GM12878 (cell line): ENCODE results near the gene PRRX1. TPM values are rescaled to one million over a fixed set of nuclear protein-coding genes. Genes with fewer than 3 reads are reported as not detected.

ENCODE experiments used
- ATAC-seq: fragments of 200-7000 bp; cut with Tn5 transposase; 3 replicates; pipeline ENCODE4 v1.9.1; 2020; ENCODE audit warnings: mild to moderate bottlenecking, moderate library complexity
- BruUV-seq: library from RNA; stranded (reverse); fragments of 400-500 nt; replicated peaks from 2 replicates; lab custom pipeline; 2021; lab: Mats Ljungman, UMichigan
- CTCF ChIA-PET: fragments of 300-600 bp; sonication (Branson Sonifier 250); formaldehyde crosslinking; extraction: SDS; loops from one replicate; lab custom pipeline; 2021; ENCODE audit warnings: inconsistent platforms; lab: Yijun Ruan, JAX
- POLR2A ChIA-PET: fragments of 350-600 bp; formaldehyde crosslinking; extraction: SDS; loops from one replicate; lab custom pipeline; 2021; ENCODE audit warnings: inconsistent platforms; lab: Charles Lee
- RAD21 ChIA-PET: fragments of 300-600 bp; sonication (Branson Sonifier 250); formaldehyde crosslinking; loops from one replicate; lab custom pipeline; 2023; ENCODE audit warnings: antibody characterized with exemption; ENCODE audit not compliant: unreplicated experiment; lab: Charles Lee
- SMC1A ChIA-PET: fragments of 300-600 bp; sonication (Branson Sonifier 250); formaldehyde crosslinking; loops from one replicate; lab custom pipeline; 2023; ENCODE audit not compliant: unreplicated experiment, uncharacterized antibody; lab: Charles Lee
- DNase-seq: peaks from one replicate; pipeline ENCODE4 v3.0.0-alpha.2; 2011; ENCODE audit warnings: low read depth, low spot score
- FAIRE-seq: peaks from 3 replicates; lab custom pipeline; 2011; peaks lifted over from hg19 to GRCh38; lab: Jason Lieb, UNC
- H2AFZ ChIP-seq: 2 replicates; pipeline ENCODE4 v1.6.0; 2011; ENCODE audit warnings: low read depth, low read length, control low read depth; ENCODE audit not compliant: control insufficient read depth
- H3K27ac ChIP-seq: 2 replicates; pipeline ENCODE4 v1.5.1; 2011; ENCODE audit warnings: control low read depth; ENCODE audit not compliant: control insufficient read depth, insufficient read depth
- H3K27me3 ChIP-seq, 2 experiments: replicated peaks in 1 of 2; 2 replicates each; pipeline versions ENCODE4 v1.6.0 to v1.6.1; 2011; ENCODE audit warnings: low read length in 1 of 2; ENCODE audit not compliant: control insufficient read depth in 2 of 2, insufficient read depth in 2 of 2
- H3K36me3 ChIP-seq, 2 experiments: 2 replicates each; pipeline ENCODE4 v1.5.1; 2011; ENCODE audit warnings: low read length in 1 of 2; ENCODE audit not compliant: control insufficient read depth in 2 of 2, insufficient read depth in 2 of 2
- H3K4me1 ChIP-seq: 2 replicates; pipeline ENCODE4 v1.6.1; 2011; ENCODE audit warnings: mild to moderate bottlenecking, low read length, moderate library complexity, mixed read lengths; ENCODE audit not compliant: control insufficient read depth, insufficient read depth
- H3K4me2 ChIP-seq: 2 replicates; pipeline ENCODE4 v1.6.0; 2011; ENCODE audit warnings: control low read depth; ENCODE audit not compliant: control insufficient read depth, insufficient read depth
- H3K4me3 ChIP-seq: fragments of 200-600 bp; sonication (generic); 2 replicates; pipeline ENCODE4 v1.5.1; 2016
- H3K79me2 ChIP-seq: 2 replicates; pipeline ENCODE4 v1.6.0; 2011; ENCODE audit warnings: low read length; ENCODE audit not compliant: control insufficient read depth, insufficient read depth
- H3K9ac ChIP-seq: 2 replicates; pipeline ENCODE4 v1.8.0; 2011; ENCODE audit warnings: low read length, control low read depth, mixed read lengths; ENCODE audit not compliant: control insufficient read depth, insufficient read depth
- H3K9me3 ChIP-seq: replicated peaks from 3 replicates; pipeline ENCODE4 v1.5.1; 2011; ENCODE audit warnings: mild to moderate bottlenecking, low read length; ENCODE audit not compliant: control insufficient read depth, insufficient read depth
- H4K20me1 ChIP-seq: 2 replicates; pipeline ENCODE4 v1.6.0; 2011; ENCODE audit not compliant: control insufficient read depth, insufficient read depth
- FOXK2 ChIP-seq: fragments of 450-650 bp; IDR thresholded peaks from 2 replicates; pipeline ENCODE4 v1.6.1; 2017; ENCODE audit warnings: mild to moderate bottlenecking, moderate library complexity
- MYB ChIP-seq: fragments of 150-350 bp; IDR thresholded peaks from 2 replicates; pipeline ENCODE4 v1.6.1; 2014; ENCODE audit warnings: mild to moderate bottlenecking, low read depth, low read length, borderline replicate concordance
- NFYA ChIP-seq: IDR thresholded peaks from 2 replicates; pipeline ENCODE4 v1.6.1; 2011; ENCODE audit warnings: low read depth, mild to moderate bottlenecking, low read length, improper control_type of control experiment, borderline replicate concordance
- PAX5 ChIP-seq: IDR thresholded peaks from 2 replicates; pipeline ENCODE4 v1.6.1; 2011; ENCODE audit warnings: low read depth, low read length, borderline replicate concordance
- POLR2A ChIP-seq: IDR thresholded peaks from 2 replicates; pipeline ENCODE4 v1.6.1; 2011; ENCODE audit warnings: low read depth, mild to moderate bottlenecking, low read length
- RB1 ChIP-seq: fragments of 450-650 bp; formaldehyde crosslinking; IDR thresholded peaks from 2 replicates; pipeline ENCODE4 v1.6.1; 2017; ENCODE audit warnings: mild to moderate bottlenecking, borderline replicate concordance
- SRF ChIP-seq, 2 experiments: IDR thresholded peaks; 2 replicates each; pipeline ENCODE4 v1.6.1; 2011; ENCODE audit warnings: low read depth in 2 of 2, low read length in 2 of 2, mild to moderate bottlenecking in 1 of 2, moderate library complexity in 1 of 2
- TCF12 ChIP-seq: IDR thresholded peaks from 2 replicates; pipeline ENCODE4 v1.6.1; 2011; ENCODE audit warnings: low read depth, mild to moderate bottlenecking, low read length
- YBX1 ChIP-seq: fragments of 450-650 bp; IDR thresholded peaks from 2 replicates; pipeline ENCODE4 v1.6.1; 2016; ENCODE audit warnings: antibody characterized with exemption
- ZSCAN29 ChIP-seq: fragments of 450-650 bp; IDR thresholded peaks from 2 replicates; pipeline ENCODE4 v1.6.1; 2017; ENCODE audit warnings: mild to moderate bottlenecking, moderate library complexity
- WGBS: methylation state at CpG from one replicate; pipeline ENCODE4 v1.1.6; 2016; ENCODE audit warnings: low lambda C conversion rate; ENCODE audit not compliant: insufficient replicate concordance, insufficient coverage; ENCODE audit errors: missing lambda C conversion rate; 5-methylcytosine and 5-hydroxymethylcytosine counted together
- in situ Hi-C: fragments of 300-500 bp; cut with MboI; formaldehyde crosslinking; loops from 9 replicates; pipeline ENCODE4 v1.14.3; 2018; ENCODE audit warnings: mixed read lengths
- intact Hi-C: fragments of 100-400 bp; cut with micrococcal nuclease; formaldehyde crosslinking; loops from one replicate; pipeline ENCODE4 v1.14.2; 2022; ENCODE audit not compliant: unreplicated experiment
- polyA plus RNA-seq, 11 experiments: library from polyadenylated mRNA; depleted of rRNA in 4 of 11; unstranded in 6 of 11; stranded (reverse) in 5 of 11; fragments of >200 nt; fragmentation: Nextera tagmentation in 4 of 11; fragmentation: Illumina TruSeq in 1 of 11; extraction: Ambion mirVana in 4 of 11; extraction: Trizol in 1 of 11; gene quantifications; 1 replicate in 1 of 11; 2 replicates in 10 of 11; pipeline versions ENCODE4 v1.2.1 to v1.2.3, GENCODE V29; 2011 to 2016; ENCODE audit warnings: inconsistent platforms in 2 of 11, missing spikeins in 2 of 11, low read depth in 1 of 11
- total RNA-seq, 4 experiments: library from RNA; depleted of rRNA in 3 of 4; stranded (reverse); fragments of >200 nt in 3 of 4; fragmentation: Illumina TruSeq in 1 of 4; extraction: Trizol in 1 of 4; gene quantifications; 2 replicates each; pipeline versions ENCODE4 v1.2.1 to v1.2.3, GENCODE V29; 2013 to 2021
- TF ChIP-seq, protein P1 (sequence below): fragments of 450-650 bp; IDR thresholded peaks from 2 replicates; pipeline ENCODE4 v1.6.1; 2017; ENCODE audit warnings: low read depth, mild to moderate bottlenecking, moderate library complexity
- TF ChIP-seq, protein P2 (sequence below): fragments of 450-650 bp; IDR thresholded peaks from 2 replicates; pipeline ENCODE4 v1.6.1; 2017; ENCODE audit warnings: antibody characterized with exemption, mild to moderate bottlenecking, moderate library complexity

The PRRX1 gene
- total and polyA plus RNA-seq, 10 of the 15 experiments (the other 5 are each of a cell fraction or from before 2014, with no cell fraction given), result 0.42 to 64.6 (median 1.5) TPM

GRCh38 chr1:170727963-170728362 lies 64.0 kb downstream of the PRRX1 start:
- no peak for DNase-seq
- no peak overlapping the region for H3K27ac ChIP-seq
- BruUV-seq, result no TSS peak
- POLR2A ChIA-PET, result no interaction called here
- H3K27me3 ChIP-seq, result no peaks in the 10 kb centered on the region; a peak in 1 of 4 replicates
- in situ Hi-C loops, result no loop called here
- no peak for ATAC-seq
- H3K4me3 ChIP-seq, result no peak overlapping the region
- H2AFZ ChIP-seq, result no peak overlapping the region
- no peak overlapping the region for H3K4me2 ChIP-seq
- 23% methylated on average over 5 of the region's 5 CpGs for WGBS
- H3K4me1 ChIP-seq, result no peaks in the 10 kb centered on the region
- no peaks in the 10 kb centered on the region for H4K20me1 ChIP-seq
- intact Hi-C loops, result no loop called here
- H3K9ac ChIP-seq, result no peak overlapping the region
- SMC1A ChIA-PET, result no interaction called here
- H3K9me3 ChIP-seq, result no peaks in the 10 kb centered on the region
- CTCF ChIA-PET, result interaction anchor here (0.9 kb wide), 1 partner anchor 17 kb away, joined by 3 read pairs; no protein-coding TSS in a partner anchor
- no peak for TF ChIP-seq PAX5
- TF ChIP-seq, protein P1, sequence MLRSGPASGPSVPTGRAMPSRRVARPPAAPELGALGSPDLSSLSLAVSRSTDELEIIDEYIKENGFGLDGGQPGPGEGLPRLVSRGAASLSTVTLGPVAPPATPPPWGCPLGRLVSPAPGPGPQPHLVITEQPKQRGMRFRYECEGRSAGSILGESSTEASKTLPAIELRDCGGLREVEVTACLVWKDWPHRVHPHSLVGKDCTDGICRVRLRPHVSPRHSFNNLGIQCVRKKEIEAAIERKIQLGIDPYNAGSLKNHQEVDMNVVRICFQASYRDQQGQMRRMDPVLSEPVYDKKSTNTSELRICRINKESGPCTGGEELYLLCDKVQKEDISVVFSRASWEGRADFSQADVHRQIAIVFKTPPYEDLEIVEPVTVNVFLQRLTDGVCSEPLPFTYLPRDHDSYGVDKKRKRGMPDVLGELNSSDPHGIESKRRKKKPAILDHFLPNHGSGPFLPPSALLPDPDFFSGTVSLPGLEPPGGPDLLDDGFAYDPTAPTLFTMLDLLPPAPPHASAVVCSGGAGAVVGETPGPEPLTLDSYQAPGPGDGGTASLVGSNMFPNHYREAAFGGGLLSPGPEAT, result no peak
- H3K79me2 ChIP-seq, result no peaks in the 10 kb centered on the region
- no peaks in the 10 kb centered on the region for H3K36me3 ChIP-seq
- FAIRE-seq, result no peak
- RAD21 ChIA-PET, result no interaction called here

DNA sequence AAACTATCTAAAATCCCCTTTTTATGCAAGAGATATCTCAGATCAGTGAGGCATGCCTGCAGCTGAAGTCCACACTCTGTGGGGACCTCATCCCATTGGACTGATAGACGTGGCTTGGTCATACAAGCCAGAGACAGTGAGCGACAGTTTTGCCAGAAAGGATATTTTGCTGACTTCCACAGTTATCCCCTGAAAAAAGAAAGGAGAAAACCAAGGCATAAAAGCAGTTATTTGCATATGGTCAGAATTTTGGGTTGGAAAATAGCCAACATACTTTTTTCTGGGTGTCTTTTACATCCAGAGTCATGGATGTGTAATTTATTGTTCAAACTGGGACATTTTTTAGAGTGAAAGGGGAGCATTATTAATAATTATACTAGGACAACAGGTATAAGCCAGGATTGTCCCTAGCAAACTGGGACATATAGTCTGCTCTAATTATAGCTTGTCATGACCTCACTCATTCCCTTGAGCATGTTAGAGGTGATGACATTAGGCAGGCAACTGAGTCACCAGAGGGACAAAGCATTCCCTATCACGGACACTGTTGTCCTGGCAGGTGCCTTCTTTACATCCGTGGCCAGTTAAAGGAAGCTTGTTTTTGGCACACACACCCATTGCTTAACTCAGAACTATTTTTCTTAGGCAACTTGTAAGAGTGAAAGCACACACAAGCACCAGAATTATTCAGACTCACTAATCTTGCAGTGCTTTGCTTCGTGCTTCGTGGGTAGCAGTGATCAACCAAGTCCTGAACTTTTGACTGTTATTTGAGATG lies 65.5 kb downstream of the PRRX1 start:
- H3K36me3 ChIP-seq, result no peaks in the 10 kb centered on the region
- 23% methylated on average over 6 of the region's 6 CpGs for WGBS
- no TSS peak for BruUV-seq
- TF ChIP-seq POLR2A, result no peak
- TF ChIP-seq SRF (IDR thresholded peaks at IDR 0.05; ENCODE audit: low read depth in 2 of 2, low read length in 2 of 2), result no peak
- TF ChIP-seq, protein P2, sequence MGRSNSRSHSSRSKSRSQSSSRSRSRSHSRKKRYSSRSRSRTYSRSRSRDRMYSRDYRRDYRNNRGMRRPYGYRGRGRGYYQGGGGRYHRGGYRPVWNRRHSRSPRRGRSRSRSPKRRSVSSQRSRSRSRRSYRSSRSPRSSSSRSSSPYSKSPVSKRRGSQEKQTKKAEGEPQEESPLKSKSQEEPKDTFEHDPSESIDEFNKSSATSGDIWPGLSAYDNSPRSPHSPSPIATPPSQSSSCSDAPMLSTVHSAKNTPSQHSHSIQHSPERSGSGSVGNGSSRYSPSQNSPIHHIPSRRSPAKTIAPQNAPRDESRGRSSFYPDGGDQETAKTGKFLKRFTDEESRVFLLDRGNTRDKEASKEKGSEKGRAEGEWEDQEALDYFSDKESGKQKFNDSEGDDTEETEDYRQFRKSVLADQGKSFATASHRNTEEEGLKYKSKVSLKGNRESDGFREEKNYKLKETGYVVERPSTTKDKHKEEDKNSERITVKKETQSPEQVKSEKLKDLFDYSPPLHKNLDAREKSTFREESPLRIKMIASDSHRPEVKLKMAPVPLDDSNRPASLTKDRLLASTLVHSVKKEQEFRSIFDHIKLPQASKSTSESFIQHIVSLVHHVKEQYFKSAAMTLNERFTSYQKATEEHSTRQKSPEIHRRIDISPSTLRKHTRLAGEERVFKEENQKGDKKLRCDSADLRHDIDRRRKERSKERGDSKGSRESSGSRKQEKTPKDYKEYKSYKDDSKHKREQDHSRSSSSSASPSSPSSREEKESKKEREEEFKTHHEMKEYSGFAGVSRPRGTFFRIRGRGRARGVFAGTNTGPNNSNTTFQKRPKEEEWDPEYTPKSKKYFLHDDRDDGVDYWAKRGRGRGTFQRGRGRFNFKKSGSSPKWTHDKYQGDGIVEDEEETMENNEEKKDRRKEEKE, result no peak
- TF ChIP-seq YBX1, result no peak
- TF ChIP-seq TCF12, result no peak
- no peak for TF ChIP-seq FOXK2
- TF ChIP-seq ZSCAN29, result no peak
- no peak for TF ChIP-seq NFYA
- no peak for TF ChIP-seq RB1
- no peak for TF ChIP-seq MYB

More for the DNA sequence above, 65.5 kb downstream of the PRRX1 start:
- ATAC-seq (no peak), FAIRE-seq (no peak), DNase-seq (no peak)
- in situ Hi-C loops (no loop called here), intact Hi-C loops (no loop called here)
- H3K9ac ChIP-seq, result no peak overlapping the region
- no peak overlapping the region for H3K4me3 ChIP-seq
- H3K4me2 ChIP-seq, result no peak overlapping the region
- H3K4me1 ChIP-seq, result no peaks in the 10 kb centered on the region
- no peaks in the 10 kb centered on the region for H3K9me3 ChIP-seq
- H3K27ac ChIP-seq, result no peak overlapping the region
- SMC1A ChIA-PET, result interaction anchor here (0.7 to 1.4 kb wide), 4 partner anchors 9 to 15 kb away, joined by 3 to 4 read pairs (median 3); no protein-coding TSS in a partner anchor
- RAD21 ChIA-PET, result no interaction called here
- POLR2A ChIA-PET, result interaction anchor here (0.5 to 0.6 kb wide), 2 partner anchors 35 to 42 kb away, joined by 3 read pairs; no protein-coding TSS in a partner anchor
- CTCF ChIA-PET, result interaction anchor here (1.2 kb wide), 1 partner anchor 13 kb away, joined by 3 read pairs; no protein-coding TSS in a partner anchor
- H4K20me1 ChIP-seq, result no peaks in the 10 kb centered on the region
- H2AFZ ChIP-seq, result no peak overlapping the region
- no peaks in the 10 kb centered on the region for H3K79me2 ChIP-seq
- H3K27me3 ChIP-seq, result no peaks in the 10 kb centered on the region; a peak in 1 of 4 replicates
